Glutamatergic neuron (in vitro differentiated cells): Measurements from ENCODE around the gene ATP2A2. TPM values are rescaled to one million over a fixed set of nuclear protein-coding genes. Genes with fewer than 3 reads are reported as not detected.

Experiments used
- DNase-seq: peaks from one replicate; pipeline ENCODE4 v3.0.0; 2022
- H3K27ac Mint-ChIP-seq: one replicate; pipeline ENCODE4 v1.8.0; 2020; ENCODE audit warnings: mild to moderate bottlenecking, mixed read lengths, inconsistent platforms; ENCODE audit not compliant: unreplicated experiment
- H3K27me3 Mint-ChIP-seq: one replicate; pipeline ENCODE4 v1.8.0; 2020; ENCODE audit warnings: mild to moderate bottlenecking, moderate library complexity, mixed read lengths, inconsistent platforms; ENCODE audit not compliant: unreplicated experiment
- H3K36me3 Mint-ChIP-seq: one replicate; pipeline ENCODE4 v1.8.0; 2020; ENCODE audit warnings: mild to moderate bottlenecking, mixed read lengths, inconsistent platforms; ENCODE audit not compliant: unreplicated experiment
- H3K4me1 Mint-ChIP-seq: one replicate; pipeline ENCODE4 v1.8.0; 2020; ENCODE audit warnings: mild to moderate bottlenecking, low read depth, mixed read lengths, inconsistent platforms; ENCODE audit not compliant: unreplicated experiment
- H3K4me3 Mint-ChIP-seq: one replicate; pipeline ENCODE4 v1.8.0; 2020; ENCODE audit warnings: mild to moderate bottlenecking, mixed read lengths, inconsistent platforms; ENCODE audit not compliant: unreplicated experiment
- H3K9me3 Mint-ChIP-seq: one replicate; pipeline ENCODE4 v1.8.0; 2020; ENCODE audit warnings: mild to moderate bottlenecking, moderate library complexity, mixed read lengths, inconsistent platforms; ENCODE audit not compliant: unreplicated experiment
- total RNA-seq: library from RNA; stranded (reverse); fragmentation: NEBNext Ultra II Directional; extraction: Animal tissue kit (Norgen Biotek cat#: 25700); gene quantifications from one replicate; pipeline ENCODE4 v1.2.1, GENCODE V29; 2021; ENCODE audit not compliant: unreplicated experiment
- TF ChIP-seq, protein P1 (sequence below): fragments of 200-600 bp; sonication (generic); IDR thresholded peaks from one replicate; pipeline ENCODE4 v1.5.0; 2021; ENCODE audit not compliant: partially characterized antibody, unreplicated experiment

ATP2A2 gene
- total RNA-seq, 1 donor from 2014 or later, result 269 TPM

- no peak overlapping the region for H3K4me3 Mint-ChIP-seq
- DNase-seq, result no peak
- H3K27ac Mint-ChIP-seq, result no peak overlapping the region
- no peaks in the 10 kb centered on the region for H3K9me3 Mint-ChIP-seq
- peaks cover 4% of the 10 kb centered on the region for H3K27me3 Mint-ChIP-seq
- TF ChIP-seq, protein P1, sequence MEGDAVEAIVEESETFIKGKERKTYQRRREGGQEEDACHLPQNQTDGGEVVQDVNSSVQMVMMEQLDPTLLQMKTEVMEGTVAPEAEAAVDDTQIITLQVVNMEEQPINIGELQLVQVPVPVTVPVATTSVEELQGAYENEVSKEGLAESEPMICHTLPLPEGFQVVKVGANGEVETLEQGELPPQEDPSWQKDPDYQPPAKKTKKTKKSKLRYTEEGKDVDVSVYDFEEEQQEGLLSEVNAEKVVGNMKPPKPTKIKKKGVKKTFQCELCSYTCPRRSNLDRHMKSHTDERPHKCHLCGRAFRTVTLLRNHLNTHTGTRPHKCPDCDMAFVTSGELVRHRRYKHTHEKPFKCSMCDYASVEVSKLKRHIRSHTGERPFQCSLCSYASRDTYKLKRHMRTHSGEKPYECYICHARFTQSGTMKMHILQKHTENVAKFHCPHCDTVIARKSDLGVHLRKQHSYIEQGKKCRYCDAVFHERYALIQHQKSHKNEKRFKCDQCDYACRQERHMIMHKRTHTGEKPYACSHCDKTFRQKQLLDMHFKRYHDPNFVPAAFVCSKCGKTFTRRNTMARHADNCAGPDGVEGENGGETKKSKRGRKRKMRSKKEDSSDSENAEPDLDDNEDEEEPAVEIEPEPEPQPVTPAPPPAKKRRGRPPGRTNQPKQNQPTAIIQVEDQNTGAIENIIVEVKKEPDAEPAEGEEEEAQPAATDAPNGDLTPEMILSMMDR, result no peak
- no peaks in the 10 kb centered on the region for H3K36me3 Mint-ChIP-seq
- peaks cover 12% of the 10 kb centered on the region for H3K4me1 Mint-ChIP-seq
Measured at GRCh38 chr12:110289044-110289710, 8.1 kb downstream of the ATP2A2 start.

DNA sequence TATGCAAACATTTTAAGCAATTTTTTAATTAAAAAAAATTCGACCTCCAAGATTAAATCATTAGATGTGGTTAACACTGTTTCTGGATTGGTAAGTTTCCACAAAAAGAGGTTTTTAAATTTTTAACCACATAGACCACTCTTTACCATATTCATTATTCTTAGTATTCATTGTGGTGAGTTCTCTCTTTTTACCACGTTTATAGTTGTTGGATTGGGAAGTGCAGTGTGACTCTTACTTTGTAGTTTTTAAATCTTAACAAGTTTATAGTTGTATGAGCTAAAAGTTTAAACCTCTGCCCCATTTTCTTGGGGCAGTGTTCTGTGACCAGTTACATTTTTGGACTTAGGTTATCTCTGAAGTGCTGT, 8.6 kb downstream of the ATP2A2 start:
- Mint-ChIP-seq H3K9me3 (no peaks in the 10 kb centered on the region), H3K4me1 (peaks cover 8% of the 10 kb centered on the region), H3K36me3 (no peaks in the 10 kb centered on the region), H3K4me3 (no peak overlapping the region), H3K27ac (no peak overlapping the region), H3K27me3 (peaks cover 4% of the 10 kb centered on the region)
- TF ChIP-seq, protein P1, result no peak
- DNase-seq, result no peak

GRCh38 chr12:110301065-110301806, 20.2 kb downstream of the ATP2A2 start:
- Mint-ChIP-seq H3K27ac (peak overlapping the region; percentile 74), H3K27me3 (no peaks in the 10 kb centered on the region), H3K4me3 (no peak overlapping the region), H3K9me3 (no peaks in the 10 kb centered on the region), H3K4me1 (peaks cover 5% of the 10 kb centered on the region), H3K36me3 (no peaks in the 10 kb centered on the region)
- DNase-seq, result no peak
- TF ChIP-seq, protein P1, result no peak

GRCh38 chr12:110304061-110304551, 23.1 kb downstream of the ATP2A2 start:
- Mint-ChIP-seq H3K36me3 (no peaks in the 10 kb centered on the region), H3K4me3 (no peak overlapping the region), H3K27ac (no peak overlapping the region), H3K4me1 (peaks cover 9% of the 10 kb centered on the region), H3K9me3 (no peaks in the 10 kb centered on the region), H3K27me3 (peaks cover 2% of the 10 kb centered on the region)
- TF ChIP-seq, protein P1, result no peak
- DNase-seq, result no peak

- peaks cover 4% of the 10 kb centered on the region for H3K4me1 Mint-ChIP-seq
- DNase-seq, result no peak
- H3K36me3 Mint-ChIP-seq, result no peaks in the 10 kb centered on the region
- no peaks in the 10 kb centered on the region for H3K9me3 Mint-ChIP-seq
- no peak overlapping the region for H3K4me3 Mint-ChIP-seq
- peaks cover 2% of the 10 kb centered on the region for H3K27me3 Mint-ChIP-seq
- TF ChIP-seq, protein P1, result no peak
- no peak overlapping the region for H3K27ac Mint-ChIP-seq
Measured at GRCh38 chr12:110307372-110307771, 26.3 kb downstream of the ATP2A2 start.
